D721Med (cell line): ENCODE data around the gene VPS4A.

Experiments used
- DNase-seq: peaks from one replicate; pipeline ENCODE4 v3.0.0; 2011; ENCODE audit warnings: low spot score; ENCODE audit not compliant: insufficient read length
- FAIRE-seq: peaks from 2 replicates; lab custom pipeline; 2011; peaks lifted over from hg19 to GRCh38; lab: Jason Lieb, UNC
- CTCF ChIP-seq: IDR thresholded peaks from 2 replicates; pipeline ENCODE4 v1.5.1; 2012; ENCODE audit warnings: mild to moderate bottlenecking, control low read depth; ENCODE audit not compliant: insufficient read depth; ENCODE audit errors: missing control alignments

The VPS4A gene

GRCh38 chr16:69307856-69308255 lies 3.3 kb upstream of the VPS4A start:
- FAIRE-seq, result no peak
- DNase-seq, result no peak
- TF ChIP-seq CTCF, result no peak

DNA sequence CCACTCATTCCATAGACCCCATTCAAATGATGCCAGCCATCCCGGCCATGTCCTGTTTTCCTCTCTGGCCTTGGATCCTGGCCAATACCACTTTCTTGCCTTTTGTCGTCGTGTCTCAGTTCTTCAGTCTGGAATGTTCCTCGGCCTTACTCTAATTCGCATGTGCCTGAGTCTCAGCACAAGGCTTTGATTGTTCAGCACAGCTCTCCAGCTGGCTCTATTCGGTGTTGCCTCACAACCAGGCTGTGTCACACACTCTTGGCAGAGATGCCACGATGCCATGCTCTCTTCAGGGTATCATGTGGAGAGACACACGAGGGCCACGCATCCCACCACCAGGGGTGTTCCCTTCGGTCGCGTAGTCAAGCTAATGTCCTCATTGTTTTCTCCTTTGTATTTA lies 1.8 kb upstream of the VPS4A start:
- no peak for DNase-seq
- no peak for FAIRE-seq
- TF ChIP-seq CTCF, result no peak

GRCh38 chr16:69311533-69312387 lies 610 bp downstream of the VPS4A start:
- DNase-seq (no peak), FAIRE-seq (no peak)
- peak; percentile 1 for TF ChIP-seq CTCF

DNA sequence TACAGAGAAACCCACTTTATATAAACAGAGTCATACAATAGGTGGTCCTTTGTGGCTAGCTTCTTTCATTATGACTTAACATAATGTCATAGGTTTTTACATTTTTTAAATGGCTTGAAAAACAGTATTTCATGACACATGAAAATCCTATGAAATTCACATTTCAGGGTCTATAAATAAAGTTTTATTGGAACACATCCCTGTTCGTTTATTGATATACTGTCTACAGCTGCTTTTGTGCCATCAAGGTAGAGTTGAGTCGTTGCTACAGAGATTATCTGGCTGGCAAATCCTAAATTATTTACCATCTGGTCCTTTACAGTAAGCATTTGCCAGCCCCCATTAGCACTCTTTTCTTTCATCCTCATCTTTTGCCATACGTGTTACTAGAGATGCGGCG lies 2.3 kb downstream of the VPS4A start:
- DNase-seq (no peak), FAIRE-seq (no peak)
- TF ChIP-seq CTCF, result no peak

GRCh38 chr16:69314534-69314933 lies 3.4 kb downstream of the VPS4A start:
- DNase-seq (no peak), FAIRE-seq (no peak)
- TF ChIP-seq CTCF, result no peak

- FAIRE-seq (no peak), DNase-seq (no peak)
- no peak for TF ChIP-seq CTCF
Measured at GRCh38 chr16:69315486-69316311, 4.5 kb downstream of the VPS4A start.

- DNase-seq (no peak), FAIRE-seq (no peak)
- TF ChIP-seq CTCF, result no peak
Measured at GRCh38 chr16:69316595-69317034, 5.5 kb downstream of the VPS4A start.
